Loucy (cell line): Measurements from ENCODE around the gene SLC26A9.

Experiments
- H2AFZ ChIP-seq: fragments of 200-600 bp; sonication (generic); 2 replicates; pipeline ENCODE4 v1.6.0; 2016; ENCODE audit warnings: antibody characterized with exemption, mild to moderate bottlenecking, low read length, moderate library complexity
- H3F3A ChIP-seq: fragments of 200-600 bp; 2 replicates; pipeline ENCODE4 v1.6.0; 2016; ENCODE audit warnings: antibody characterized with exemption, low read depth, mild to moderate bottlenecking
- H3K27me3 ChIP-seq: fragments of 200-600 bp; sonication (generic); 2 replicates; pipeline ENCODE4 v1.6.1; 2014; ENCODE audit warnings: low read length, mild to moderate bottlenecking; ENCODE audit not compliant: insufficient read depth, poor library complexity, severe bottlenecking
- H3K36me3 ChIP-seq: fragments of 200-600 bp; sonication (generic); 2 replicates; pipeline ENCODE4 v1.6.1; 2016; ENCODE audit warnings: low read length; ENCODE audit not compliant: insufficient read depth
- H3K4me1 ChIP-seq: fragments of 200-600 bp; sonication (generic); 2 replicates; pipeline ENCODE4 v1.5.1; 2014; ENCODE audit warnings: low read length, mild to moderate bottlenecking; ENCODE audit not compliant: insufficient read depth, poor library complexity, severe bottlenecking
- H3K4me2 ChIP-seq: fragments of 200-600 bp; sonication (generic); 2 replicates; pipeline ENCODE4 v1.6.0; 2014; ENCODE audit warnings: antibody characterized with exemption, low read length, low read depth, mild to moderate bottlenecking; ENCODE audit not compliant: poor library complexity, severe bottlenecking
- H3K4me3 ChIP-seq: fragments of 200-600 bp; sonication (generic); 2 replicates; pipeline ENCODE4 v1.5.1; 2014; ENCODE audit warnings: low read length, mild to moderate bottlenecking, mixed read lengths; ENCODE audit not compliant: poor library complexity, severe bottlenecking
- H3K79me2 ChIP-seq: fragments of 200-600 bp; sonication (generic); 2 replicates; pipeline ENCODE4 v1.6.1; 2014; ENCODE audit warnings: low read length; ENCODE audit not compliant: insufficient read depth
- H3K9ac ChIP-seq: fragments of 200-600 bp; sonication (generic); 2 replicates; pipeline ENCODE4 v1.6.0; 2014; ENCODE audit warnings: mild to moderate bottlenecking, low read depth, low read length, moderate library complexity; ENCODE audit not compliant: poor library complexity, severe bottlenecking
- H3K9me2 ChIP-seq: fragments of 200-600 bp; sonication (generic); replicated peaks from 2 replicates; pipeline ENCODE4 v1.6.1; 2016; ENCODE audit warnings: low read depth, low read length, mixed read lengths
- H3K9me3 ChIP-seq: fragments of 200-600 bp; sonication (generic); 2 replicates; pipeline ENCODE4 v1.6.1; 2014; ENCODE audit warnings: mild to moderate bottlenecking, antibody characterized with exemption, low read length, low read depth; ENCODE audit not compliant: insufficient read depth
- H4K20me1 ChIP-seq: fragments of 200-600 bp; sonication (generic); 2 replicates; pipeline ENCODE4 v1.6.0; 2014; ENCODE audit warnings: antibody characterized with exemption, low read length, mild to moderate bottlenecking; ENCODE audit not compliant: insufficient read depth, poor library complexity, severe bottlenecking
- EZH2phosphoT487 ChIP-seq: fragments of 200-600 bp; IDR thresholded peaks from 2 replicates; pipeline ENCODE4 v1.6.1; 2018; ENCODE audit warnings: antibody characterized with exemption, mild to moderate bottlenecking, moderate library complexity, borderline replicate concordance
- TF ChIP-seq, protein P1 (sequence below): fragments of 200-600 bp; sonication (generic); conservative IDR thresholded peaks from 2 replicates; pipeline ENCODE4 v1.5.1; 2014; ENCODE audit warnings: mild to moderate bottlenecking, antibody characterized with exemption, low read length

Gene SLC26A9

GRCh38 chr1:205918955-205919746 is 24.1 kb downstream of the SLC26A9 start:
- no peaks in the 10 kb centered on the region for H3K9me2 ChIP-seq
- H3K9me3 ChIP-seq: no peaks in the 10 kb centered on the region
- H3K4me2 ChIP-seq: no peak overlapping the region
- H3K79me2 ChIP-seq: no peaks in the 10 kb centered on the region
- H3F3A ChIP-seq: no peaks in the 10 kb centered on the region
- TF ChIP-seq EZH2phosphoT487: no peak
- TF ChIP-seq, protein P1, sequence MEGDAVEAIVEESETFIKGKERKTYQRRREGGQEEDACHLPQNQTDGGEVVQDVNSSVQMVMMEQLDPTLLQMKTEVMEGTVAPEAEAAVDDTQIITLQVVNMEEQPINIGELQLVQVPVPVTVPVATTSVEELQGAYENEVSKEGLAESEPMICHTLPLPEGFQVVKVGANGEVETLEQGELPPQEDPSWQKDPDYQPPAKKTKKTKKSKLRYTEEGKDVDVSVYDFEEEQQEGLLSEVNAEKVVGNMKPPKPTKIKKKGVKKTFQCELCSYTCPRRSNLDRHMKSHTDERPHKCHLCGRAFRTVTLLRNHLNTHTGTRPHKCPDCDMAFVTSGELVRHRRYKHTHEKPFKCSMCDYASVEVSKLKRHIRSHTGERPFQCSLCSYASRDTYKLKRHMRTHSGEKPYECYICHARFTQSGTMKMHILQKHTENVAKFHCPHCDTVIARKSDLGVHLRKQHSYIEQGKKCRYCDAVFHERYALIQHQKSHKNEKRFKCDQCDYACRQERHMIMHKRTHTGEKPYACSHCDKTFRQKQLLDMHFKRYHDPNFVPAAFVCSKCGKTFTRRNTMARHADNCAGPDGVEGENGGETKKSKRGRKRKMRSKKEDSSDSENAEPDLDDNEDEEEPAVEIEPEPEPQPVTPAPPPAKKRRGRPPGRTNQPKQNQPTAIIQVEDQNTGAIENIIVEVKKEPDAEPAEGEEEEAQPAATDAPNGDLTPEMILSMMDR: peak; percentile 93
- peaks cover 11% of the 10 kb centered on the region for H3K4me1 ChIP-seq
- H4K20me1 ChIP-seq: no peaks in the 10 kb centered on the region
- no peak overlapping the region for H2AFZ ChIP-seq
- H3K4me3 ChIP-seq: no peak overlapping the region
- H3K9ac ChIP-seq: no peak overlapping the region
- H3K36me3 ChIP-seq: no peaks in the 10 kb centered on the region
- H3K27me3 ChIP-seq: no peaks in the 10 kb centered on the region

DNA sequence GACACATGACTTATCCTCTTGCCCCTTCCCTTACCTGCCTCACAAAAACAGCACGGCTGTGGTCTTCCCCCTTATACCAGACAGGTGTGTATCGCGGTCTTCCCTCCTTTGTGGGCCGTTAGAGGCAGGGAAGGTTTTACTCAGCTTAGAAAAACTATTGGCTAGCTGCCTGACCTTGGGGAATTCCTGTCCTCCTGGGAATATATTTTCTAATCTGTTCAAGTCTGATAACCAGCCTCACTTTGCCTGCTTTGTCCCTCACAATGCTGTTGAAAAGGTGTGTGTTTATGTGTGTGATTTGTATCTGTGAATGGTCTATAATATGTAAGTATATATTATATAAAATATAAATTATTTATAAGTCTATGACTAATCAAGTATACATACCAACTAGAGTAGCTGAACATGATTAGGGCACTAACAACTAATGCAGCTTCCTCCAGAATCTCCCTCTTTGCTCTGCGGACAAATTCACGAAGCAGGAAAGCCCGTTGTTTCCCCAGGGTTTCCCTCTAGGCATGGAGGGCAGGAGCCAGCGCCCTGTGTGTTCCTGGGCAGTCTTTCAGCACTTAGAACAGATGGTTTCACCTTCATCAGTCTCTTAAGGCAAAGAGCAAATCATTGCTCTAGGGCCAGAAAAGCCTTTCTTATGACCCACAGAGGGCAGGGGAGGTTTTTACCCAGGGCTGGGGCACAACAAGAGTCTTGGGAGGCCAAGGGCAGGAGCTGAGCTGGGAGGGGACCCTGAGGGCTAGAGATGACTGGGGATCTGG is 25.6 kb downstream of the SLC26A9 start:
- Histone ChIP-seq H2AFZ (no peak overlapping the region), H4K20me1 (no peaks in the 10 kb centered on the region), H3K79me2 (no peaks in the 10 kb centered on the region), H3K9ac (no peak overlapping the region), H3K4me1 (peaks cover 11% of the 10 kb centered on the region), H3K9me3 (no peaks in the 10 kb centered on the region), H3K27me3 (no peaks in the 10 kb centered on the region), H3F3A (no peaks in the 10 kb centered on the region), H3K36me3 (no peaks in the 10 kb centered on the region), H3K9me2 (no peaks in the 10 kb centered on the region), H3K4me3 (no peak overlapping the region), H3K4me2 (no peak overlapping the region)
- TF ChIP-seq, protein P1: no peak
- no peak for TF ChIP-seq EZH2phosphoT487

- Histone ChIP-seq H3K9ac (no peak overlapping the region), H3K79me2 (no peaks in the 10 kb centered on the region), H2AFZ (no peak overlapping the region), H3K36me3 (no peaks in the 10 kb centered on the region), H3K4me2 (no peak overlapping the region), H3K9me2 (no peaks in the 10 kb centered on the region), H3F3A (no peaks in the 10 kb centered on the region), H3K4me1 (peaks cover 11% of the 10 kb centered on the region), H3K9me3 (no peaks in the 10 kb centered on the region), H4K20me1 (no peaks in the 10 kb centered on the region), H3K27me3 (no peaks in the 10 kb centered on the region), H3K4me3 (no peak overlapping the region)
- TF ChIP-seq EZH2phosphoT487: no peak
- TF ChIP-seq, protein P1: no peak
Observed at GRCh38 chr1:205916541-205916940, 26.7 kb downstream of the SLC26A9 start.
